Raji (cell line): ENCODE measurements around the gene USE1.

Experiments
- POLR2A ChIP-seq: IDR thresholded peaks from 2 replicates; pipeline ENCODE4 v1.6.1; 2011; ENCODE audit warnings: low read depth, low read length, control low read depth; ENCODE audit not compliant: insufficient read depth

USE1 gene

GRCh38 chr19:17240826-17241399 lies 25.8 kb downstream of the USE1 start:
- no peak for TF ChIP-seq POLR2A

GRCh38 chr19:17242431-17243208 lies 27.5 kb downstream of the USE1 start:
- TF ChIP-seq POLR2A: no peak

GRCh38 chr19:17243211-17243829 lies 28.2 kb downstream of the USE1 start:
- TF ChIP-seq POLR2A: no peak

GRCh38 chr19:17243830-17244617 lies 28.9 kb downstream of the USE1 start:
- TF ChIP-seq POLR2A: no peak

- no peak for TF ChIP-seq POLR2A
Measured at GRCh38 chr19:17244618-17245534, 29.7 kb downstream of the USE1 start.

- no peak for TF ChIP-seq POLR2A
Measured at GRCh38 chr19:17245535-17245984, 30.4 kb downstream of the USE1 start, which contains the start of gene NR2F6. Gene NR2F6, minus strand, starts transcription at chr19:17245919. Its CDS starts 699 bp downstream, at chr19:17245220.

- TF ChIP-seq POLR2A: no peak
Measured at GRCh38 chr19:17246681-17247425, 31.7 kb downstream of the USE1 start.

GRCh38 chr19:17248011-17248776 lies 33.0 kb downstream of the USE1 start:
- TF ChIP-seq POLR2A: no peak

DNA sequence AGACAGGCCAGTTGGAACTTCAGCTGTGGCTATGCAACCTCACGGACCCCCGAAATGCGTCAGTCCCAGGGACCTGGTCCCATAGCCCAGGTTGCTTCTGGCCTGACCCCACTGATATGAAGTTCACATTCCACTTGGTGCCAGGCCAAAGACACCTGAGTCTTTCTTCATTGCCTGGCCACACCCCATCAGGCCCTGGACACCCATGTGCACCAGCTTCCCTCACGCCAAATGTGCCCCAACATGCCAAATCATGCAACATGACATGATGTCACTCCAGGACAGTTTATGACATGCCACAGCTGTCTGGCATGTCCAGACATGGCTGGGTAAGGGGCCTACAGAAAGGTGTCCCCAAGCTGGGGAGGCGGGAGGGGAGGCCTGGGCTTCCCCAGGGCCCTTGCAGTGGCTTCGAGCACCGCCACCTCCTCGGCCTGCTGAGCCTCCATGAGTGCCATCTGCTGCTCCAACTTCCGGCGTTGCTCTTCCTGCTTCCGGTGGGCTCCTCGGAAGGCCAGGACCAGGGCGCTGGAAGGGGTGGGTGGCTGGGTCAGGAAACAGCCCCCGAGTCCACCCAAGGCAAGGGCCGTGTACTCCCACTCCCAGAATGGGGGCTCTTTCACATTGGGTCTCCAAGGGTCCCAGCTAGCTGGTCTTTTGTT lies 34.9 kb downstream of the USE1 start:
- TF ChIP-seq POLR2A: no peak

DNA sequence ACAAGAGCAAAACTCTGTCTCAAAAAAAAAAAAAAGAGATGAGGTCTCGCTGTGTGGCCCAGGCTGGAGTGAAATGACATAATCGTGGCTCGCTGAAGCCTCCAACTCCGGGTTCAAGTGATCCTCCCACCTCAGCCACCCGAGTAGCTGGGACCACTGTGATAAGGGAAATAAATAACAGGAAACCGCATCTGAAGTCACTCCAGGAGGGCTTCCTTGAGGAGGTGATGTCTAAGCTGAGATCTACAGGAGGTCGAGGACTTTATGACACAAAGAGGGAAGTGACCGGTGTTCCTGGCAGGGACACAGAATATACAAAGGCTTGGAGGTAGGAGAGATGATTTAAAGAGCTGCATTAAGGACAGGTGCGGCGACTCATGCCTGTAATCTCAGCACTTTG lies 39.5 kb downstream of the USE1 start:
- TF ChIP-seq POLR2A: no peak

DNA sequence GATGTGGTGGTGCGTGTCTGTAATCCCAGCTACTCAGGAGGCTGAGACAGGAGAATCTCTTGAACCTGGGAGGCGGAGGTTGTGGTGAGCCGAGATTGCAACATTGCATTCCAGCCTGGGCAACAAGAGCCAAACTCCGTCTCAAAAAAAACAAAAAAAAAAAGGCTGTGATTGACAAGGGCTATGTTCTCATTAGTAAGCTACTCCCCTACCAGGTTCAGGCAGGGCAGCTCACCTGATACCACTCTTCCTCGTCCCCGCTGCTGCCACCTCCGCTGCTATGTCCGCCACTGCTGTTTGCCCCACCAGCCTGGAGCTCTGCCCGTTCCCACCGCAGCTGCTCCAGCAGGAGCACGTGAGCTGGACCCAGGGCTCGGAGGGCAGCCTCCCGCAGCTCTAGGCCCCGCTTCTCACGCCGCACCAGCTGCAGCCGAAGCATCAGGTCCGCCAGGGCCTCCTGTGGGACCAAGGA lies 40.0 kb downstream of the USE1 start:
- no peak for TF ChIP-seq POLR2A

DNA sequence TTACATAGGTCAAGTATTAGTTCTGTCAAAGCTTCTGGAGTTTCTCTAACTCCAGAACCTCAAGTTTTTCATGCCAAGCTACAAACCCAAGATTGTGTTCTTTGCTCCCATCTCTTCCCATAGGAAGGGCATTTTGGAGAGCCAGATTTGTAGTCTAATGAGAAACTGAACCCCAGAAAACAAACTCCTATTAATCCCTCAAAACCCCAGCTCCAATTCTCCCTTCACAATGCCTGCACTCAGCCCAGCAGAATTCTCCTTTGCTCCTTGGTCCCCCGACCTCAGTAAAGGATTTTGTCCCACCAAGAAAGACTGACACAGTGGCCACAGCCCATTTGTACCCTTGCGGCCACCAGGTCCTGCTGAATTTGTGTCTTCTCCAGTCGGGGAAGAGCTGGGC lies 41.0 kb downstream of the USE1 start:
- no peak for TF ChIP-seq POLR2A
